ENCODE results near the gene EDDM3A.
"Not testable (repeated sequence)": the region's sequence is repeated elsewhere in the genome, so short reads cannot be mapped to it uniquely, and the experiment has no call there.

The EDDM3A gene

DNA sequence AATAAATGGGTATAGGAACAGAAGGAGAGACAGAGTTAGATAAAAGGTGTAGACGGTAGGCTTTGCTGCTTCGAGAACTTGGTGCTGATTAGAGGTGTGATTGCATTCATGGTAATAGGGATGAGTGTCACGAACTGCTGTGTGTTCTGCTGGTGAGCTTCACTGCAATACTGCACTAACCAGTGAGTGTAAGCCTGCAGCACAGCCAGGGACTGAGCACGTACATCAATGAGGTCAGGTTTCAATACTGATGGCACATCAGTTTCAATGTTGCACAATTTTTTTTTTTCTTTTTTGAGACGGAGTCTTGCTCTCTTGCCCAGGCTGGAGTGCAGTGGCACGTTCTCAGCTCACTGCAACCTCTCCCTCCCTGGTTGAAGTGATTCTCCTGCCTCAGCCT lies 24.9 kb upstream of the EDDM3A start:
- no peaks in the 10 kb centered on the region for H3K36me3 ChIP-seq (ENCODE audit: insufficient read depth, insufficient read length, low read length)
- H3K4me3 ChIP-seq (ENCODE audit: insufficient read length, low read depth): no peak overlapping the region
- no peaks in the 10 kb centered on the region for H3K9me3 ChIP-seq (ENCODE audit: insufficient read depth, low read length)
- TF ChIP-seq ZNF274 (IDR thresholded peaks at IDR 0.05; ENCODE audit: low read depth, low read length) (no peak), YY1 (IDR thresholded peaks at IDR 0.05; ENCODE audit: insufficient read depth, insufficient read length) (no peak), SUZ12 (IDR thresholded peaks at IDR 0.05; ENCODE audit: extremely low read depth, insufficient read depth, insufficient read length) (no peak)
- H3K4me1 ChIP-seq (ENCODE audit: insufficient read depth, insufficient read length): no peaks in the 10 kb centered on the region
- no peak for DNase-seq (ENCODE audit: low read depth, low spot score)
- H3K27me3 ChIP-seq (ENCODE audit: insufficient read depth, insufficient read length): no peaks in the 10 kb centered on the region
- no peak overlapping the region for H3K9ac ChIP-seq (ENCODE audit: insufficient read length, low read depth)

DNA sequence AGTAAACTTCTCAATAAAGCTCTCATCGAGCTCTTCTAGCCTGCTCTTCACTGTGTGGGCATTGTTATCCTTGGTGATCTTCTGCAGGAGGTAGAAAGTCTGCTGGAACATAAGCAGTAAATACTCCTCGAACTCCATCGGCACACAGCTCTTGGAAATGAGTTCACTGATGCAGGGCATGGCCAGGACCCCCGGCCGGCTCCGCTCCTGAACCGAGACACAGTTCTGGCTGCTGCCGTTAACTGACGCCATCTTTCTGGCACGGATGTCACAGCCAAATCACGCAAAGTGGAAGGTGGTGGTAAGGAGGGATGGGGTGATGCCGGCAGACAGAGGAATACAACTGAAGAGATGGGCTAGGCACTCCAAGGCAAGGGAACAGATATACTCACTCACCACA lies 23.7 kb upstream of the EDDM3A start:
- DNase-seq (ENCODE audit: low read depth, low spot score): no peak
- Histone ChIP-seq H3K27me3 (ENCODE audit: insufficient read depth, insufficient read length) (no peaks in the 10 kb centered on the region), H3K9ac (ENCODE audit: insufficient read length, low read depth) (no peak overlapping the region), H3K36me3 (ENCODE audit: insufficient read depth, insufficient read length, low read length) (no peaks in the 10 kb centered on the region), H3K4me1 (ENCODE audit: insufficient read depth, insufficient read length) (no peaks in the 10 kb centered on the region), H3K9me3 (ENCODE audit: insufficient read depth, low read length) (no peaks in the 10 kb centered on the region), H3K4me3 (ENCODE audit: insufficient read length, low read depth) (no peak overlapping the region)
- no peak for TF ChIP-seq ZNF274 (IDR thresholded peaks at IDR 0.05; ENCODE audit: low read depth, low read length)
- TF ChIP-seq SUZ12 (IDR thresholded peaks at IDR 0.05; ENCODE audit: extremely low read depth, insufficient read depth, insufficient read length): no peak
- TF ChIP-seq YY1 (IDR thresholded peaks at IDR 0.05; ENCODE audit: insufficient read depth, insufficient read length): no peak

DNA sequence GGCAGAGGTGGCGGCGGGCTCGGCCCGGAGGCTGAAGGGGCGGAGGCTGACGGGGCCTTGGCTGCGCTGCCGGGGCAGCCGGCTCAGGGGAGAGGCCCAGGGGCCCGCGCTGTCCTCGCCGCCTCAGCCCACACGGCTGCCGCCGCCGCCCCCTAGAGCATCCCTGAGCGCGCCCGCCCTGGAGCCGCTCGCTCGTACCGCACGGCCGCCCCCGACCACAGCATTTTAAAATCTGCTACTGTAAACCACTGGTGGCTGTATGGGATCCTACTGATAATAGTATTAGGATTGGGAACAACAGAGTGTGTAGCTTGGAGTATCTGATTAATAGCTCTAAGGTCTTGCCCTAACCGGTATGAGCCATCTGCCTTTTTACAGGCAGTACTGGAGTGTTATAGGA lies 22.2 kb upstream of the EDDM3A start:
- TF ChIP-seq YY1 (IDR thresholded peaks at IDR 0.05; ENCODE audit: insufficient read depth, insufficient read length) (no peak), ZNF274 (IDR thresholded peaks at IDR 0.05; ENCODE audit: low read depth, low read length) (no peak), SUZ12 (IDR thresholded peaks at IDR 0.05; ENCODE audit: extremely low read depth, insufficient read depth, insufficient read length) (no peak)
- Histone ChIP-seq H3K4me3 (ENCODE audit: insufficient read length, low read depth) (no peak overlapping the region), H3K9me3 (ENCODE audit: insufficient read depth, low read length) (no peaks in the 10 kb centered on the region), H3K27me3 (ENCODE audit: insufficient read depth, insufficient read length) (no peaks in the 10 kb centered on the region), H3K9ac (ENCODE audit: insufficient read length, low read depth) (no peak overlapping the region), H3K4me1 (ENCODE audit: insufficient read depth, insufficient read length) (no peaks in the 10 kb centered on the region), H3K36me3 (ENCODE audit: insufficient read depth, insufficient read length, low read length) (no peaks in the 10 kb centered on the region)
- DNase-seq (ENCODE audit: low read depth, low spot score): no peak

- H3K27me3 ChIP-seq (ENCODE audit: insufficient read depth, insufficient read length); DNase-seq (ENCODE audit: low read depth, low spot score): not testable (repeated sequence)
Measured at GRCh38 chr14:20726121-20726520, 19.6 kb upstream of the EDDM3A start.

DNA sequence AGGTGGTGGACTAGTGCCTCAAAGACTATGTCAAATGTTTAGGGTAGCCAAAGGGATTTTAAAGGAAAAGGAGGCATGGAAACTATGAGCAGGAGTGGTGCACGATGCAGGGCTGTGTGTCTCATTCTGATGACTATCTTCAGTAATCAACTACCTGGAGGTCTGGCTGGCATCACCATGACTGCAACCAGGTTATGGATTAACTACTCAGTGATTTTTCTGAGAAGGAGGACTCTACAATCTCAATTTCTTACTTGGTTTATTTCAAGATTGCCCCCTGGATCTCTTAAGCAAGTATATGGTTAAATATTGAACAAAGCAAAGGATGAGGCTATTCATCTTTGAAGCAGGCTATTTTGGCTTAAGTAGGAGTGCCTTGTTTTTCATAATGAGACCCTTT lies 19.2 kb upstream of the EDDM3A start:
- TF ChIP-seq YY1 (IDR thresholded peaks at IDR 0.05; ENCODE audit: insufficient read depth, insufficient read length): no peak
- no peak for TF ChIP-seq SUZ12 (IDR thresholded peaks at IDR 0.05; ENCODE audit: extremely low read depth, insufficient read depth, insufficient read length)
- TF ChIP-seq ZNF274 (IDR thresholded peaks at IDR 0.05; ENCODE audit: low read depth, low read length): no peak
- Histone ChIP-seq H3K9ac (ENCODE audit: insufficient read length, low read depth) (no peak overlapping the region), H3K9me3 (ENCODE audit: insufficient read depth, low read length) (no peaks in the 10 kb centered on the region), H3K4me1 (ENCODE audit: insufficient read depth, insufficient read length) (no peaks in the 10 kb centered on the region), H3K36me3 (ENCODE audit: insufficient read depth, insufficient read length, low read length) (no peaks in the 10 kb centered on the region), H3K4me3 (ENCODE audit: insufficient read length, low read depth) (no peak overlapping the region), H3K27me3 (ENCODE audit: insufficient read depth, insufficient read length) (no peaks in the 10 kb centered on the region)
- no peak for DNase-seq (ENCODE audit: low read depth, low spot score)

More at GRCh38 chr14:20726121-20726520, 19.6 kb upstream of the EDDM3A start:
- not testable (repeated sequence) for H3K9ac ChIP-seq (ENCODE audit: insufficient read length, low read depth); H3K4me1 ChIP-seq (ENCODE audit: insufficient read depth, insufficient read length); H3K9me3 ChIP-seq (ENCODE audit: insufficient read depth, low read length); H3K36me3 ChIP-seq (ENCODE audit: insufficient read depth, insufficient read length, low read length); H3K4me3 ChIP-seq (ENCODE audit: insufficient read length, low read depth)

DNA sequence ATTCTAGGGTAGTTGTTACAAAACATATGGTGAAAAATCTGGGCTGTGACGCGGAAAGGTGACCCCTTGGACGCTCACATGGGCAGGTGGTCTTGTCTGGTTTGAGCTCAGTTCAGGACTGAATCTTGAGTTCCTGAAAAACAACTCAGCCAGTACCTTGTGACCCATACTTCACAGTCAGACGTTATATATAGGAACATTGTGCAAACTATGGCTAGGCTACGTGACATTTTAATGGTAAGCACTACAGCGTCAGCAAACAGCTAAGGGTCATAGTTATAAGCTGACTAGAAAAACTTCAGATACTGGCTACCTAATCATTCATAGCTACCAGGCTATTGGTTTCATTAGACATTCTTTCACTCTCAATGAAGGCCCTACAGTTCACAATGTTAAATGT lies 14.8 kb upstream of the EDDM3A start:
- peaks cover 3% of the 10 kb centered on the region for H3K4me1 ChIP-seq (ENCODE audit: insufficient read depth, insufficient read length)
- TF ChIP-seq ZNF274 (IDR thresholded peaks at IDR 0.05; ENCODE audit: low read depth, low read length) (no peak), SUZ12 (IDR thresholded peaks at IDR 0.05; ENCODE audit: extremely low read depth, insufficient read depth, insufficient read length) (no peak), YY1 (IDR thresholded peaks at IDR 0.05; ENCODE audit: insufficient read depth, insufficient read length) (no peak)
- DNase-seq (ENCODE audit: low read depth, low spot score): no peak
- H3K36me3 ChIP-seq (ENCODE audit: insufficient read depth, insufficient read length, low read length): no peaks in the 10 kb centered on the region
- no peaks in the 10 kb centered on the region for H3K27me3 ChIP-seq (ENCODE audit: insufficient read depth, insufficient read length)
- H3K4me3 ChIP-seq (ENCODE audit: insufficient read length, low read depth): no peak overlapping the region
- no peaks in the 10 kb centered on the region for H3K9me3 ChIP-seq (ENCODE audit: insufficient read depth, low read length)
- no peak overlapping the region for H3K9ac ChIP-seq (ENCODE audit: insufficient read length, low read depth)

- Histone ChIP-seq H3K27me3 (ENCODE audit: insufficient read depth, insufficient read length) (no peaks in the 10 kb centered on the region), H3K4me3 (ENCODE audit: insufficient read length, low read depth) (no peak overlapping the region), H3K9me3 (ENCODE audit: insufficient read depth, low read length) (no peaks in the 10 kb centered on the region), H3K9ac (ENCODE audit: insufficient read length, low read depth) (no peak overlapping the region), H3K4me1 (ENCODE audit: insufficient read depth, insufficient read length) (peaks cover 3% of the 10 kb centered on the region), H3K36me3 (ENCODE audit: insufficient read depth, insufficient read length, low read length) (no peaks in the 10 kb centered on the region)
- DNase-seq (ENCODE audit: low read depth, low spot score): no peak
- TF ChIP-seq ZNF274 (IDR thresholded peaks at IDR 0.05; ENCODE audit: low read depth, low read length): no peak
- TF ChIP-seq YY1 (IDR thresholded peaks at IDR 0.05; ENCODE audit: insufficient read depth, insufficient read length): no peak
- TF ChIP-seq SUZ12 (IDR thresholded peaks at IDR 0.05; ENCODE audit: extremely low read depth, insufficient read depth, insufficient read length): no peak
Measured at GRCh38 chr14:20732477-20732876, 13.2 kb upstream of the EDDM3A start.

All from NT2/D1 (cell line).